Panc1 (cell line): ENCODE measurements around the gene ADCYAP1R1.

Experiments
- CTCF ChIP-seq: fragments of 450-650 bp; IDR thresholded peaks from 2 replicates; pipeline ENCODE4 v1.5.1; 2017; ENCODE audit warnings: mild to moderate bottlenecking
- POLR2AphosphoS5 ChIP-seq: IDR thresholded peaks from 2 replicates; pipeline ENCODE4 v1.6.1; 2012; ENCODE audit warnings: mild to moderate bottlenecking, low read depth, low read length, moderate library complexity
- TCF7L2 ChIP-seq: IDR thresholded peaks from 2 replicates; pipeline ENCODE4 v1.6.1; 2011; ENCODE audit warnings: mild to moderate bottlenecking, low read depth, low read length, inconsistent platforms

DNA sequence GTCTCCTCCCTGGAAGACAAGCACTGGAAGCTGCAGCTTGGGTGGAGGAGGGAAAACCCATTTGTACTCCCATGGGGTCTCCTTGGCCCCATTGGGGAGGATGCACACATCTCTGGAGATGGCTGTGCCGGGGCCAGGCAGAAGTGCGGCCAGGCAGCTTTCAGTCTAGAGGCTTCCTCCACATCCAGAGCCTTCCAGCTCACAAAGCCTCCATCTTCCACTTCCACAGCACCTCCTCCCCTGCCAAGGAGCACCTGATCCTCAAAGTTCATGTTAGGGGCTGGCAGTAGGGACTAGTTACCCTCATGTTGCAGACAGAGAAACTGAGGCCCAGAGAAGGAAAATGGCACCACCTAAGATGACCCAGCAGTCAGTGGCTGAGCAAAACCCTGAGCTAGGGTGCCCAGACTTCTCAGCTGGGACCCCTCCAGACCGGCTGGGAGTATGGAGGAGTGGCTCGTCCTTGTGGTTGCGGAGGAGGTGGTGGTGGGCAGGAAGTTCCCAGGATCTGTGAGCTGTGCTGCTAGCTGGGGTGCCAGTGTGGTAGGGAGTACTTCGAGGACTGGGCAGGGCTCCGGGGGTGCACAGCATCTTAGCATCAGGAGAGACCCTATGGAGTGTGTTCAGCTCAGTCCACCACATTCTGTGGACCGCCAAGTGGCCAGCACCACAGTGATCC is 44.2 kb downstream of the ADCYAP1R1 start:
- no peak for TF ChIP-seq CTCF
- no peak for TF ChIP-seq TCF7L2
- TF ChIP-seq POLR2AphosphoS5 = no peak
